ENCODE data around the gene COL5A1. TPM values are rescaled to one million over a fixed set of nuclear protein-coding genes. Genes with fewer than 3 reads are reported as not detected.

Gene COL5A1
- total RNA-seq, 2 donors from 2014 or later = 127 to 129 TPM

- no peak for TF ChIP-seq CTCF (IDR thresholded peaks at IDR 0.05)
- ATAC-seq (ENCODE audit: insufficient number of reproducible peaks, low FRiP score, low read depth) = no peak
Measured at GRCh38 chr9:134847752-134848432, 206.3 kb downstream of the COL5A1 start.

DNA sequence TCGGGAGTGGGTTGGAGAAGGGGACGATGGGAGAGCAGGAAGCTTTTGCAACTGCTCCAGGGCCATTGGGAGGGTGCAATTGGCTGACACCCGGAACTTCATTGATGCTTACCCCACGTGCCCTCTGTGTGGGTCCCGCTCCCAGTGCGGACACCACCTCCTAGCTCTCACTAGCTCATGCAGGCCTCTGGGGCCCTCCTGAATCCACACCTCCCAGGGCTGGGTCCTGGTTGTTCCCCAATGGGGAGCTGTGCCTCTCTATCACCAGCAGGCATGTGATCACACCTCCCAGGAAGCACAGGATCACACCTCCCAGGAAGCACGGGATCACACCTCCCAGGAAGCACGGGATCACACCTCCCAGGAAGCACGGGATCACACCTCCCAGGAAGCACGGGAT is 206.9 kb downstream of the COL5A1 start:
- no peak overlapping the region for H3K4me3 ChIP-seq
- no peak for DNase-seq (ENCODE audit: low spot score)
- no peaks in the 10 kb centered on the region for H3K4me1 ChIP-seq (ENCODE audit: control insufficient read depth in 1 of 2, low read depth in 2 of 2)
- no peaks in the 10 kb centered on the region for H3K9me3 ChIP-seq
- peaks cover 8% of the 10 kb centered on the region for H3K36me3 ChIP-seq
- TF ChIP-seq CTCF (IDR thresholded peaks at IDR 0.05) = no peak
- H3K27me3 ChIP-seq (replicated peaks; ENCODE audit: insufficient read depth) = no peaks in the 10 kb centered on the region
- no peak for ATAC-seq (ENCODE audit: insufficient number of reproducible peaks, low FRiP score, low read depth)
- H3K27ac ChIP-seq = no peak overlapping the region

More at GRCh38 chr9:134847752-134848432, 206.3 kb downstream of the COL5A1 start:
- Histone ChIP-seq H3K27ac (no peak overlapping the region), H3K36me3 (peaks cover 11% of the 10 kb centered on the region), H3K9me3 (no peaks in the 10 kb centered on the region), H3K27me3 (replicated peaks; ENCODE audit: insufficient read depth) (no peaks in the 10 kb centered on the region), H3K4me3 (no peak overlapping the region), H3K4me1 (ENCODE audit: control insufficient read depth in 1 of 2, low read depth in 2 of 2) (no peaks in the 10 kb centered on the region)
- DNase-seq (ENCODE audit: low spot score) = no peak

GRCh38 chr9:134850611-134851010 is 209.0 kb downstream of the COL5A1 start:
- Histone ChIP-seq H3K27ac (no peak overlapping the region), H3K36me3 (no peaks in the 10 kb centered on the region), H3K27me3 (replicated peaks; ENCODE audit: insufficient read depth) (no peaks in the 10 kb centered on the region), H3K9me3 (no peaks in the 10 kb centered on the region), H3K4me3 (no peak overlapping the region), H3K4me1 (ENCODE audit: control insufficient read depth in 1 of 2, low read depth in 2 of 2) (no peaks in the 10 kb centered on the region)
- no peak for TF ChIP-seq CTCF (IDR thresholded peaks at IDR 0.05)
- no peak for ATAC-seq (ENCODE audit: insufficient number of reproducible peaks, low FRiP score, low read depth)
- DNase-seq (ENCODE audit: low spot score) = no peak

GRCh38 chr9:134851020-134851419 is 209.4 kb downstream of the COL5A1 start:
- DNase-seq (ENCODE audit: low spot score) = no peak
- Histone ChIP-seq H3K27me3 (replicated peaks; ENCODE audit: insufficient read depth) (no peaks in the 10 kb centered on the region), H3K4me3 (no peak overlapping the region), H3K4me1 (ENCODE audit: control insufficient read depth in 1 of 2, low read depth in 2 of 2) (no peaks in the 10 kb centered on the region), H3K36me3 (no peaks in the 10 kb centered on the region), H3K9me3 (no peaks in the 10 kb centered on the region), H3K27ac (no peak overlapping the region)
- no peak for TF ChIP-seq CTCF (IDR thresholded peaks at IDR 0.05)
- ATAC-seq (ENCODE audit: insufficient number of reproducible peaks, low FRiP score, low read depth) = no peak

GRCh38 chr9:134852906-134853654 is 211.5 kb downstream of the COL5A1 start:
- no peak overlapping the region for H3K27ac ChIP-seq
- TF ChIP-seq CTCF (IDR thresholded peaks at IDR 0.05) = no peak
- H3K9me3 ChIP-seq = no peaks in the 10 kb centered on the region
- H3K4me1 ChIP-seq (ENCODE audit: control insufficient read depth in 1 of 2, low read depth in 2 of 2) = peaks cover 0 to under 1% of the 10 kb centered on the region in 2 donors
- no peaks in the 10 kb centered on the region for H3K36me3 ChIP-seq
- no peak for DNase-seq (ENCODE audit: low spot score)
- no peak overlapping the region for H3K4me3 ChIP-seq
- no peak for ATAC-seq (ENCODE audit: insufficient number of reproducible peaks, low FRiP score, low read depth)
- H3K27me3 ChIP-seq (replicated peaks; ENCODE audit: insufficient read depth) = no peaks in the 10 kb centered on the region
